SK-N-DZ (cell line): ENCODE results near the gene BATF2. TPM values are rescaled to one million over a fixed set of nuclear protein-coding genes. Genes with fewer than 3 reads are reported as not detected.
A peak's percentile ranks its signal among the peaks of the same experiment; 100 is the strongest.
"Not testable (repeated sequence)": the region's sequence is repeated elsewhere in the genome, so short reads cannot be mapped to it uniquely, and the experiment has no call there.

Source experiments
- DNase-seq: peaks from one replicate; pipeline ENCODE4 v3.0.0-alpha.2; 2015; ENCODE audit warnings: low spot score
- polyA plus RNA-seq, 2 experiments: library from polyadenylated mRNA; depleted of rRNA; stranded (reverse); fragments of >200 nt; gene quantifications; 2 replicates each; pipeline ENCODE4 v1.2.3, GENCODE V29; 2014

BATF2 gene, protein sequence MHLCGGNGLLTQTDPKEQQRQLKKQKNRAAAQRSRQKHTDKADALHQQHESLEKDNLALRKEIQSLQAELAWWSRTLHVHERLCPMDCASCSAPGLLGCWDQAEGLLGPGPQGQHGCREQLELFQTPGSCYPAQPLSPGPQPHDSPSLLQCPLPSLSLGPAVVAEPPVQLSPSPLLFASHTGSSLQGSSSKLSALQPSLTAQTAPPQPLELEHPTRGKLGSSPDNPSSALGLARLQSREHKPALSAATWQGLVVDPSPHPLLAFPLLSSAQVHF
- polyA plus RNA-seq (2014; cell fraction: cytosol; rRNA removed): 0.29 and 1.1 TPM in 2 replicates
- polyA plus RNA-seq (2014; cell fraction: nucleus; rRNA removed): 0.59 and 0.94 TPM in 2 replicates

DNA sequence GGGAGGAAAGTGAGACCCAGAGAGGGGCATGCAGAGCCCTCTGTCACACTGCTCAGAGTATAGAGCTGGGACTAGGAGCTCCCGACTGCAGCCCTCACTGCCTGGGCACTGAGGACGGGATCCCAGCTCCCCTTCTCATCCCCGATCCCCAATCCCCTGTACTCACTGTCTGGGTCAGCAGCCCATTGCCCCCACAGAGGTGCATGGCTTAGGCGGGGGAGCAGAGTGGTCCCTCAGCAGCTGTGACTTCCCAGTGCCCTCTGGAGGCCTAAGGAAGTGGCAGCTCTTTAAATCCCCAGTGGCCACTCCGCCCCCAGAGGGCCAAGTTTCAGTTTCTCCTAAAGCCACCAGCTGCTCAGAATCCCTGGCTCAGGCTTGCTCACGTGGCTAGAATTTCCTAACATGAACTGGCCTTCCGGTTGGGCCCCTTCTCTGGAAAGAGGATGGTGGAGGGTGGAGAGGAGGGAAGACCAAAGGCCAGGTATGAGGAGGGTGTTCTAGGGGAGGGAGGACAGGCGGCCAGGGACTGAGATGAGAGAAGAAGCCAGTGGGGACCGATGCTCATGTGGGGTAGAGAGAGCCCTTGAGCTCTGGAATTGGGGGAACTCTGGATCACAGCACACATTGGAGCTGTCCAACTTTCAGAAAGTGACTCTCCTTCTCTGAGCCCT, at the start of gene BATF2:
TSS of gene BATF2 (minus strand) at position 262 of the 671 bp plus-strand sequence. CDS start at position 205, 57 bp downstream.
- peak; percentile 79 for DNase-seq

GRCh38 chr11:65045728-65046127, 49.0 kb upstream of the BATF2 start:
- no peak for DNase-seq

DNA sequence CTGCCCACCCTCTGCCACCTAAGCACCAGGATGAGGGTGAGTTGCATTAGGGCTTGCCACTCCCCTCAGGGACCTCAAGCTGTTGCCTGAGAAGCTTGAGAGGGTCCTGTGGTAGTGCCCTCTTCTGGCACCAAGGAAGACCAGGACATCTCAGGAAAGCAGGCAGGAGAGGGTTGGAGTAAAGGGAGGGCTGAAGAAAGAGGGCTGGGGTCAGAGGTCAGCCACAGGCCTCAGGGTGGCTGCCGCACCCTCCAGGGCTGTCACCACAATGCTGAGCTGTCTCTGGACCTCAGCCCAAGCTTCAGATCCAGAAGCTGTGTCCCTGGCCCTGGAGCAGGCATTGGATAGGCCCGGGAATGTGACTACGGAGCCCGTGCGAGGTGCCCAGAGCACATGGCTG, 48.3 kb upstream of the BATF2 start:
- DNase-seq: no peak

GRCh38 chr11:65043881-65044501, 47.2 kb upstream of the BATF2 start:
- no peak for DNase-seq

GRCh38 chr11:65042891-65043290, 46.1 kb upstream of the BATF2 start:
- DNase-seq: no peak

- peak; percentile 98 for DNase-seq
These were observed 44.3 kb upstream of the BATF2 start, which contains the start of gene SAC3D1 for GRCh38 chr11:65040847-65041622. SAC3D1 (plus strand) TSS chr11:65041210; CDS start chr11:65041293, 83 bp downstream.

- DNase-seq: no peak
These were observed 43.7 kb upstream of the BATF2 start for GRCh38 chr11:65040520-65040846.

- no peak for DNase-seq
These were observed 40.2 kb upstream of the BATF2 start for GRCh38 chr11:65036931-65037330.

DNA sequence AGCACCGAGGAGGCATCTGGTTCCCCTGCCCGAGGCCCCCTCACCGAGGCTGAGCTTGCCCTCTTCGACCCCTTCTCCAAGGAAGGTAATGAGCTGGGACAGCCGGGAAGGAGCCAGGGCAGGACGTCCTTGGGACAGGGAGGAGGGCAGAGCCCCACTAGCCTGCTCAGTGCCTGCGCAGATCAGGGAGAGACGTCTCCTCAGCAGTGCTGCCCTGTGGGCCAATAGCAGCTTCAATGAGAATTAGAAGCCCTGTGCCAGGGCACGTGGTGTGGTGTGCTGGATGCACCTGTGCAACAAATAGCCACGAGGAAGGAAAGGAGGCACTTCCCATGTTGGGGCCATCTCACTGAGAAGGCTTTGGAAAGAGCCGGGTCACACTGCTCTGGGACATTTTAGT, 38.8 kb upstream of the BATF2 start:
- no peak for DNase-seq

- no peak for DNase-seq
These were observed 37.7 kb upstream of the BATF2 start for GRCh38 chr11:65034423-65034822.

GRCh38 chr11:65032216-65032615, 35.4 kb upstream of the BATF2 start:
- peak; percentile 58 for DNase-seq

- DNase-seq: peak; percentile 97
These were observed 30.7 kb upstream of the BATF2 start, which contains the start of gene SNX15 for GRCh38 chr11:65027213-65028067. SNX15 (plus strand) TSS chr11:65027439; CDS start chr11:65027538, 99 bp downstream.

- no peak for DNase-seq
These were observed 30.0 kb upstream of the BATF2 start for GRCh38 chr11:65026810-65027209.

DNA sequence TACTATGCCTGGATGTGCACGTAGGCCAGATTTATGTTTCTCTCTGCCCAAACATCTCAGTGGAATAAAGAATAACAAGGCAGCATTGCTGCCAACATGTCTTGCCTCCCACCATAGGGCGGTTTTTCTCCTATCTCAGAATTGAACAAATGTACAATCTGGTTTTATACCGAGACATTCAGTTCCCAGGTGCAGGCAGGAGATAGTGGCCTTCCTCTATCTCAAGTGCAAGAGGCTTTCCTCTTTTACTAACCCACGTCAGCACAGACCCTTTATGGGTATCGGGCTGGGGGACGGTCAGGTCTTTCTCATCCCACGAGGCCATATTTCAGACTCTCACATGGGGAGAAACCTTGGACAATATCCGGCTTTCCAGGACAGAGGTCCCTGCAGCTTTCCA, 26.7 kb upstream of the BATF2 start:
- not testable (repeated sequence) for DNase-seq

- no peak for DNase-seq
These were observed 24.7 kb upstream of the BATF2 start for GRCh38 chr11:65021509-65021908.

DNA sequence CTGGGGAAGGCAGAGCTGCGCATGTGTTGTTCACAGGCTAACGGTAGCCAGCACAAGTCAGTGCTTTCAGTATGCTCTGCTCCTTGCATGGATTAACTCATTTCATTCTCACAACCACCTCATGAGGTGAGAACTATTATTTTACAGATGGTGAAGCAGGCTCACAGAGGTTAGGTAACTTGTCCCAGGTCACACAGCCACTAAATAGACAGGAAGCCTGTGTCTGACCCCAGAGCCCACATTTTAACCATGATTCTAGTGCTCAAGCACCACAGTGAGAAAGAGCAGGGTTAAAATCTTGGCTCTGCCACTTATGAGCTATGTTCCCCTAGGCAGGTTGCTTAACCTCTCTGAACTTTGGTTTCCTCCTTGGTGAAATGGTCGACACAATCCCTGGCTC, 24.2 kb upstream of the BATF2 start:
- no peak for DNase-seq

DNA sequence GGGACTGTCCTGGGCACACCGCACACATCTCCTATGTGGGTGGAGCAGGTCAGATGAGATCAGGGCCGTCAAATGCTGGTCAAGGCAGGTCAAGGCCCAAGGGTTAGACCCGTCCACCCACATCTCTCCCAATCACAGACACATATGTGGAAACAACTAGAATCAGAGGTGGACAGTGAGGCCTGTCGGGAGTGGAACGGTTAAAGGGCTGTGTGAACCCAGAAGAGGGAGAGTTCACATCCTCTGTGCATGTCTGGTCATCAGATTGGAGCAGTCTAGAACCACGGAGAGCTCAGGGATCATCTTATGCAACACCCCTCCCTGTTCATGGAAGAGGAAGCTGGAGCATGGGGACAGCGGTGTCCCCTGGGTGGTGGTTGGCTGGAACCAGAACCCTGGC, 23.1 kb upstream of the BATF2 start:
- DNase-seq: no peak

GRCh38 chr11:65017937-65018336, 21.2 kb upstream of the BATF2 start:
- DNase-seq: no peak

GRCh38 chr11:65016705-65017104, 19.9 kb upstream of the BATF2 start:
- DNase-seq: no peak

DNA sequence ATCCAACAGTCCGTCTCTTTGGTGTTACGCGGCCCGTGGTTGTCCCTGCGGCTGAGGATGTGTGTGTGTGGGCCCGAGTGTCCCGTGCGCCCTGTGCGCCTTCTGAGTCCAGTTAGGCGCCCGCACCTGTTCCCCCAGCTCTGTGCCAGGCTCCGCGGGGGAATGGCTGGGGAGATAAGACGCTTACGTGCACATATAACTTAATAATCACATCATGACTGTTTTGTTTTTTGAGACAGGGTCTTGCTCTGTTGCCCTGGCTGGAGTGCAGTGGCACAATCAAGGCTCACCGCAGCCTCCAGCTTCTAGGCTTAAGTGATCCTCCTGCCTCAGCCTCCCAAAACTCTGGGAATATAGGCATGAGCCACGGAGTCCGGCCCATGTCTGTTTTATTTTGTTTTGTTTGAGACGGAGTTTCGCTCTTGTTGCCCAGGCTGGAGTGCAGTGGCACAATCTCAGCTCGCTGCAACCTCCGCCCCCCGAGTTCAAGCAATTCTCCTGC, 18.0 kb upstream of the BATF2 start:
- DNase-seq: peak; percentile 49
